ENCODE data around the gene C16orf89. TPM values are rescaled to one million over a fixed set of nuclear protein-coding genes. Genes with fewer than 3 reads are reported as not detected.
A peak's percentile ranks its signal among the peaks of the same experiment; 100 is the strongest.

The C16orf89 gene
- total and polyA plus RNA-seq, 2 donors (not counting 1 experiment from before 2014, with no cell fraction given), result not detected

DNA sequence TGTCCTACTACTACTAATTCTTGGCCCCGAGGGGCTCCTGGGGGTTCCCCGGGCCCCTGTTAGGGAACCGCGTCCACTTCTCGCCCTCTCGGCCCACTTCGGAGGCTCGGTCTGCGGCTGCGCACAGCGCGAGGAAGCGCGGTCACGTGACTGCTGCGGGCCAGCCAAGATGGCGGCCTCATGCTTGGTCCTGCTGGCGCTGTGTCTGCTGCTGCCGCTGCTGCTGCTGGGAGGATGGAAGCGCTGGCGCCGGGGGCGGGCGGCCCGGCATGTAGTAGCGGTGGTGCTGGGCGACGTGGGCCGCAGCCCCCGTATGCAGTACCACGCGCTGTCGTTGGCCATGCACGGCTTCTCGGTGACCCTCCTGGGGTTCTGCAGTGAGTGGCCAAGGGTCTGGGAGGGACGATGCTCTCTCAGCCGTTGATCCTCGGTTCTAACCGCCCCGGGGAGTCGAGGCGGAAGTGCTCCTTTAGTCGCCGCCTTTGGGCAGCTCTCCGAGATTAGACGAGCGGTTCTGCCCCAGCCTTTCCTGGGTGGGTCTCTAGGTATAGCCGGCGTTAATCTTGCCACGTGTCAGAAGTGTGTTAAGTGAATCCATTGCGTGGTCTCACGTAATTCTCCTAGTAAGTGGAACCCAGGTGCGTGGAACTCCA, 6.1 kb upstream of the C16orf89 start, which contains the start of gene ALG1:
ALG1 (plus strand) TSS at position 163 of the 653 bp plus-strand sequence; CDS start at position 170, 7 bp downstream.
- Histone ChIP-seq H2AFZ (ENCODE audit: insufficient read depth, low read depth, low read length, poor library complexity, severe bottlenecking) (peak within 1 kb of the TSS; percentile 97), H3K9me3 (ENCODE audit: control extremely low read depth in 1 of 3, control insufficient read depth in 2 of 3, insufficient read depth in 1 of 3, low read length in 2 of 3) (no peaks in the 10 kb centered on the region), H3K27me3 (replicated peaks in 1 of 4; ENCODE audit: control extremely low read depth in 1 of 4, control insufficient read depth in 3 of 4, insufficient read depth in 4 of 4, low read length in 3 of 4) (no peaks in the 10 kb centered on the region), H3K4me3 (ENCODE audit: control extremely low read depth in 1 of 5, extremely low read depth in 1 of 5, insufficient read depth in 1 of 5, low read depth in 2 of 5, low read length in 4 of 5) (peak within 1 kb of the TSS; percentile 50 to 87 (median 74)), H3K4me1 (ENCODE audit: control insufficient read depth in 2 of 2, insufficient read depth in 2 of 2, low read length in 2 of 2) (peaks cover 14 to 18% of the 10 kb centered on the region in 2 donors), H4K20me1 (ENCODE audit: control insufficient read depth, insufficient read depth, low read length, poor library complexity, severe bottlenecking) (peaks cover 5% of the 10 kb centered on the region), H3K79me2 (ENCODE audit: control insufficient read depth, insufficient read depth, low read length) (peaks cover 15% of the 10 kb centered on the region), H3K36me3 (replicated peaks in 1 of 2; ENCODE audit: control extremely low read depth in 1 of 2, control insufficient read depth in 1 of 2, extremely low read depth in 1 of 2, insufficient read depth in 2 of 2, low read length in 1 of 2) (peaks cover 0 to 20% of the 10 kb centered on the region in 2 experiments), H3K27ac (ENCODE audit: low read length in 2 of 2) (peak within 1 kb of the TSS; percentile 81 to 90), H3K9ac (ENCODE audit: low read length) (peak within 1 kb of the TSS; percentile 84), H3K4me2 (replicated peaks; ENCODE audit: low read depth, low read length, poor library complexity, severe bottlenecking) (peak within 1 kb of the TSS; percentile 73)
- ATAC-seq (ENCODE audit: low read depth) (peak; percentile 87), DNase-seq (peak; percentile 93)
- ChIA-PET CTCF (interaction anchor here (0.6 to 1.4 kb wide), 6 partner anchors 13 to 20 kb away, joined by 3 to 6 read pairs (median 3); no protein-coding TSS in a partner anchor), POLR2A (interaction anchor here (0.7 to 1.4 kb wide), 2 partner anchors 26 to 38 kb away, joined by 3 to 6 read pairs; partner anchors contain the start of genes EEF2KMT and NAGPA)
- Mint-ChIP-seq H3K9me3 (ENCODE audit: insufficient read depth) (no peaks in the 10 kb centered on the region), H3K27ac (peak within 1 kb of the TSS; percentile 99), H3K27me3 (peaks cover 3% of the 10 kb centered on the region), H3K4me3 (peak within 1 kb of the TSS; percentile 98), H3K4me1 (peaks cover 27% of the 10 kb centered on the region)
- intact Hi-C loops (cut with micrococcal nuclease), result loop anchor here (1.0 to 5.0 kb wide), 3 partner anchors 25 to 270 kb away; partner anchors contain the start of genes EEF2KMT, NAGPA and ROGDI
- WGBS (ENCODE audit: insufficient coverage), result under 1% methylated on average over 52 of the region's 53 CpGs
- TF ChIP-seq EZH2 (IDR thresholded peaks at IDR 0.05; ENCODE audit: borderline replicate concordance, insufficient read depth, low read depth, low read length, poor library complexity, severe bottlenecking), result no peak
- TF ChIP-seq, protein P1, sequence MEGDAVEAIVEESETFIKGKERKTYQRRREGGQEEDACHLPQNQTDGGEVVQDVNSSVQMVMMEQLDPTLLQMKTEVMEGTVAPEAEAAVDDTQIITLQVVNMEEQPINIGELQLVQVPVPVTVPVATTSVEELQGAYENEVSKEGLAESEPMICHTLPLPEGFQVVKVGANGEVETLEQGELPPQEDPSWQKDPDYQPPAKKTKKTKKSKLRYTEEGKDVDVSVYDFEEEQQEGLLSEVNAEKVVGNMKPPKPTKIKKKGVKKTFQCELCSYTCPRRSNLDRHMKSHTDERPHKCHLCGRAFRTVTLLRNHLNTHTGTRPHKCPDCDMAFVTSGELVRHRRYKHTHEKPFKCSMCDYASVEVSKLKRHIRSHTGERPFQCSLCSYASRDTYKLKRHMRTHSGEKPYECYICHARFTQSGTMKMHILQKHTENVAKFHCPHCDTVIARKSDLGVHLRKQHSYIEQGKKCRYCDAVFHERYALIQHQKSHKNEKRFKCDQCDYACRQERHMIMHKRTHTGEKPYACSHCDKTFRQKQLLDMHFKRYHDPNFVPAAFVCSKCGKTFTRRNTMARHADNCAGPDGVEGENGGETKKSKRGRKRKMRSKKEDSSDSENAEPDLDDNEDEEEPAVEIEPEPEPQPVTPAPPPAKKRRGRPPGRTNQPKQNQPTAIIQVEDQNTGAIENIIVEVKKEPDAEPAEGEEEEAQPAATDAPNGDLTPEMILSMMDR (IDR thresholded peaks at IDR 0.05), result no peak

DNA sequence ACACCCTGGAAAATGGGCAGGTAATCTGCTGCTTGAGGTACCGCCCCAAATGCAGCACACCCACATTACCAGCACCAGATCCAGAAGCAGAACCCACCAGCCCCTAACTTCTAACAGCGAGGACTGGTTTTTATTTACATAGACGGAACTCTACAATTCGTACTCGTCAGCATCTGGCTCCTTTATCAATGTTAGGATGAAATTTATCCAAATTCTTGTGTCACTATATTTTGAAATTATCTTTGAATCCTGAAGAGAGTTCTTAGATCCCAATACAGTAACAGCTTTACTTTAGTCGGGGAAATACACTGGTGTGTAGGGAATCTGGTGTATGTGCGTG, 5.6 kb upstream of the C16orf89 start:
- Histone ChIP-seq H3K4me3 (ENCODE audit: control extremely low read depth in 1 of 5, extremely low read depth in 1 of 5, insufficient read depth in 1 of 5, low read depth in 2 of 5, low read length in 4 of 5) (peak overlapping the region; percentile 50 to 87 (median 74)), H3K27ac (ENCODE audit: low read length in 2 of 2) (peak overlapping the region; percentile 81 to 90), H3K9ac (ENCODE audit: low read length) (peak overlapping the region; percentile 84), H4K20me1 (ENCODE audit: control insufficient read depth, insufficient read depth, low read length, poor library complexity, severe bottlenecking) (peaks cover 5% of the 10 kb centered on the region), H3K4me2 (replicated peaks; ENCODE audit: low read depth, low read length, poor library complexity, severe bottlenecking) (peak overlapping the region; percentile 73), H2AFZ (ENCODE audit: insufficient read depth, low read depth, low read length, poor library complexity, severe bottlenecking) (peak overlapping the region; percentile 97), H3K79me2 (ENCODE audit: control insufficient read depth, insufficient read depth, low read length) (peaks cover 15% of the 10 kb centered on the region), H3K4me1 (ENCODE audit: control insufficient read depth in 2 of 2, insufficient read depth in 2 of 2, low read length in 2 of 2) (peaks cover 14 to 18% of the 10 kb centered on the region in 2 donors), H3K27me3 (replicated peaks in 1 of 4; ENCODE audit: control extremely low read depth in 1 of 4, control insufficient read depth in 3 of 4, insufficient read depth in 4 of 4, low read length in 3 of 4) (no peaks in the 10 kb centered on the region), H3K9me3 (ENCODE audit: control extremely low read depth in 1 of 3, control insufficient read depth in 2 of 3, insufficient read depth in 1 of 3, low read length in 2 of 3) (no peaks in the 10 kb centered on the region), H3K36me3 (replicated peaks in 1 of 2; ENCODE audit: control extremely low read depth in 1 of 2, control insufficient read depth in 1 of 2, extremely low read depth in 1 of 2, insufficient read depth in 2 of 2, low read length in 1 of 2) (peaks cover 0 to 17% of the 10 kb centered on the region in 2 experiments)
- intact Hi-C loops (cut with micrococcal nuclease), result loop anchor here (1.0 to 5.0 kb wide), 3 partner anchors 26 to 269 kb away; partner anchors contain the start of genes EEF2KMT, NAGPA and ROGDI
- Mint-ChIP-seq H3K9me3 (ENCODE audit: insufficient read depth) (no peaks in the 10 kb centered on the region), H3K4me1 (peaks cover 27% of the 10 kb centered on the region), H3K27ac (peak overlapping the region; percentile 99), H3K27me3 (peaks cover 3% of the 10 kb centered on the region), H3K4me3 (peak overlapping the region; percentile 98)
- 100% methylated on average over 1 of the region's 7 CpGs for WGBS (ENCODE audit: insufficient coverage)
- CTCF ChIA-PET, result interaction anchor here (0.9 to 1.4 kb wide), 3 partner anchors 14 to 19 kb away, joined by 3 read pairs; no protein-coding TSS in a partner anchor
- ATAC-seq (ENCODE audit: low read depth), result no peak
- TF ChIP-seq, protein P1 (IDR thresholded peaks at IDR 0.05), result no peak
- TF ChIP-seq EZH2 (IDR thresholded peaks at IDR 0.05; ENCODE audit: borderline replicate concordance, insufficient read depth, low read depth, low read length, poor library complexity, severe bottlenecking), result no peak
- POLR2A ChIA-PET, result interaction anchor here (1.4 kb wide), 1 partner anchor 26 kb away, joined by 6 read pairs; the partner anchor contains the start of gene EEF2KMT
- DNase-seq, result no peak

All from B cell (primary cell).